ENCODE measurements around the gene GPSM3. TPM values are rescaled to one million over a fixed set of nuclear protein-coding genes. Genes with fewer than 3 reads are reported as not detected.

GPSM3 gene
- total RNA-seq, 1 donor from 2014 or later = 49.0 TPM

GRCh38 chr6:32154514-32155161 is 37.8 kb downstream of the GPSM3 start:
- peaks cover 10% of the 10 kb centered on the region for H3K27me3 Mint-ChIP-seq (ENCODE audit: unreplicated experiment)

DNA sequence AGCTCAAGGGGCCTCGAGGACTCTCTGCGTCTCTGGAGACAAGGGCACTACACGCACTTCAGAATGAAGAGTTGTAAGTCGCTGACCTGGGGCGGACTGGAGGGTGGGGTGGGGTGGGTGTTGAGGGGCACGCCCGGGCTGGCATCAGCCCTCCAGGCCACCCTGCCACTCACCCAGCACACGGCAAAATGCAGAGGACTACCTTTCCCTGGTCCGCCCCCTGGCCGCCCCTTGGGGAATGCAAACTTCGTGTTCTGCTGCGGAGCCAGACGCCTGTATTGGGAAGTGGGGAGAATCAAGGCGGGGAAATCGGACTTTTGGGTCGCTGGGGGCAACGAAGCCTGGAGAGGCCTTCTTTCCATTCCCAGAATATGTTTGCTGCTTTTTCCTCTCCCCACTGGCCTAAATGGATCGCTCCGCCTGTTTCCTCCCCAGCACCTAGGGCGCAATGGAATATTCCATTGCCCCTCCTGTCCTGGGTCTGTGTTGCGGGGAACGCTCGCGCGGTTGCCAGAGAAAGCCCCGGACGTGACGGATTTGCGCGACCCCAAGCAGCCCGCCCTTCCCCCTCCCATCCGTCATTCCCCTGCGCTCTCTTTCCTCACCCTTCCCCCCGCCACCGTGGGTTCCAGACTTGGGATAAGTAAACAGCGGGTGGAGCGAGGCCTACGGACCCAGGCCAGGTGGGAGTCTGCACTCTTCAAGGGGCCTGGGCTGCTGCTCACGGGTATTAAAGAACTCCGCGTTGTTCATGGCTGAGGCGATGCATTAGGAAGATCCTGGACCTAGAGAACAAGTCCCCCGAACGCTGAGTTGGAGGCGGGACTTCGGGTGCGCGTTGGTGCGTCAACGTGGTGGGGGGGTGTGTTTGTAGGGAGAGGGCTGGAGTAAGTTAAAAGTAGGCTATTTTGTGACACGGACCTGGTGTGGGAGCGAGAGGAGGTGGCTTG is 38.6 kb downstream of the GPSM3 start, which contains the start of gene PPT2:
PPT2 (plus strand) TSS at position 578 of the 950 bp plus-strand sequence. CDS start 454 bp downstream, outside the sequence.
- TF ChIP-seq, protein P1, sequence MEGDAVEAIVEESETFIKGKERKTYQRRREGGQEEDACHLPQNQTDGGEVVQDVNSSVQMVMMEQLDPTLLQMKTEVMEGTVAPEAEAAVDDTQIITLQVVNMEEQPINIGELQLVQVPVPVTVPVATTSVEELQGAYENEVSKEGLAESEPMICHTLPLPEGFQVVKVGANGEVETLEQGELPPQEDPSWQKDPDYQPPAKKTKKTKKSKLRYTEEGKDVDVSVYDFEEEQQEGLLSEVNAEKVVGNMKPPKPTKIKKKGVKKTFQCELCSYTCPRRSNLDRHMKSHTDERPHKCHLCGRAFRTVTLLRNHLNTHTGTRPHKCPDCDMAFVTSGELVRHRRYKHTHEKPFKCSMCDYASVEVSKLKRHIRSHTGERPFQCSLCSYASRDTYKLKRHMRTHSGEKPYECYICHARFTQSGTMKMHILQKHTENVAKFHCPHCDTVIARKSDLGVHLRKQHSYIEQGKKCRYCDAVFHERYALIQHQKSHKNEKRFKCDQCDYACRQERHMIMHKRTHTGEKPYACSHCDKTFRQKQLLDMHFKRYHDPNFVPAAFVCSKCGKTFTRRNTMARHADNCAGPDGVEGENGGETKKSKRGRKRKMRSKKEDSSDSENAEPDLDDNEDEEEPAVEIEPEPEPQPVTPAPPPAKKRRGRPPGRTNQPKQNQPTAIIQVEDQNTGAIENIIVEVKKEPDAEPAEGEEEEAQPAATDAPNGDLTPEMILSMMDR (IDR thresholded peaks at IDR 0.05; ENCODE audit: unreplicated experiment) = no peak
- H3K9me3 Mint-ChIP-seq (ENCODE audit: unreplicated experiment) = no peaks in the 10 kb centered on the region
- H3K36me3 Mint-ChIP-seq (ENCODE audit: low read depth, unreplicated experiment) = peaks cover 17% of the 10 kb centered on the region
- peak within 1 kb of the TSS; percentile 99 for H3K4me3 Mint-ChIP-seq (ENCODE audit: unreplicated experiment)
- peaks cover 13% of the 10 kb centered on the region for H3K27me3 Mint-ChIP-seq (ENCODE audit: unreplicated experiment)
- peak; percentile 83 for DNase-seq (ENCODE audit: low spot score)
- peaks cover 38% of the 10 kb centered on the region for H3K4me1 Mint-ChIP-seq (ENCODE audit: unreplicated experiment)
- H3K27ac Mint-ChIP-seq (ENCODE audit: unreplicated experiment) = peak within 1 kb of the TSS; percentile 94

More at GRCh38 chr6:32154514-32155161, 37.8 kb downstream of the GPSM3 start:
- Mint-ChIP-seq H3K36me3 (ENCODE audit: low read depth, unreplicated experiment) (peaks cover 17% of the 10 kb centered on the region), H3K4me3 (ENCODE audit: unreplicated experiment) (peak overlapping the region; percentile 99), H3K4me1 (ENCODE audit: unreplicated experiment) (peaks cover 35% of the 10 kb centered on the region), H3K27ac (ENCODE audit: unreplicated experiment) (peak overlapping the region; percentile 94), H3K9me3 (ENCODE audit: unreplicated experiment) (no peaks in the 10 kb centered on the region)
- TF ChIP-seq, protein P1 (IDR thresholded peaks at IDR 0.05; ENCODE audit: unreplicated experiment) = no peak
- DNase-seq (ENCODE audit: low spot score) = no peak

DNA sequence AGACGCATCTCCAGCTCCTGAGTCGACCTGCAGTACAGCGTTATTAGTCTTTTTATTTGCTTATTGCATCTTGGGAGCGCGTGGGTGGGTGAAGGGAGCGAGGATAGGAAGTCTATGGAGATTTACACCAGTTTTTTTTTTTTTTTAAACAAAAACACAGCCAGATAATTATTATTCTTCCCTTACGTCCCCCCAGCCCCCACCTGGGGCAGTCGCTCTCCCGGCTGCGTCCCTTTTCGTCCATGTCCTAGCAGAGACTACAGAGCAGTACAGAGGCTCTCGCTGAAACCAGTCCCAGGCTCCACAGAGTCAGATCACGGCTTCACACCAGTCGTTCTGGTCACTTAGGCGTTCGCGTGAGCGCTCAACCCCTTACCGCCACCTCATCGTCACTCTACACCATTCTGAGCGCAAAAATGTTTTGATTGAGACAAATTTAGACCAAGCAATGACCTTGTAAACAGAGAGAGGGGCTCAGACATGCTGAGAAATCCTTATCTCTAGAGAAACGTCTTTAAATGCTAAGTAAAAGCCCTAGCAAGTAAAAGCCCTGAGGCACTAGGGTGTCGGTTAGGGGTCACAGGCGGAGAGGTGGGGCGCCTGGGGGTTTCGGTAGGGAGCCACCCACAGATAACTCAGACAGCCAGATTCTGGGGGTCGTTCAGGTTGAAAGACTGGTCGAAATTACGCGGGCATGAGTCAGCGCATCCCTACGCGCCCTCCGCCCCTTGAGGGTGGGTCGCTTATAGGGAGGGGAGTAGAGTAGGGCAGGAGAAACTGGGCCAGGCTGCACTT is 39.5 kb downstream of the GPSM3 start:
- Mint-ChIP-seq H3K27me3 (ENCODE audit: unreplicated experiment) (peaks cover 18% of the 10 kb centered on the region), H3K27ac (ENCODE audit: unreplicated experiment) (peak overlapping the region; percentile 76), H3K9me3 (ENCODE audit: unreplicated experiment) (no peaks in the 10 kb centered on the region), H3K4me3 (ENCODE audit: unreplicated experiment) (peak overlapping the region; percentile 99), H3K36me3 (ENCODE audit: low read depth, unreplicated experiment) (peaks cover 17% of the 10 kb centered on the region), H3K4me1 (ENCODE audit: unreplicated experiment) (peaks cover 43% of the 10 kb centered on the region)
- DNase-seq (ENCODE audit: low spot score) = no peak
- TF ChIP-seq, protein P1 (IDR thresholded peaks at IDR 0.05; ENCODE audit: unreplicated experiment) = no peak

DNA sequence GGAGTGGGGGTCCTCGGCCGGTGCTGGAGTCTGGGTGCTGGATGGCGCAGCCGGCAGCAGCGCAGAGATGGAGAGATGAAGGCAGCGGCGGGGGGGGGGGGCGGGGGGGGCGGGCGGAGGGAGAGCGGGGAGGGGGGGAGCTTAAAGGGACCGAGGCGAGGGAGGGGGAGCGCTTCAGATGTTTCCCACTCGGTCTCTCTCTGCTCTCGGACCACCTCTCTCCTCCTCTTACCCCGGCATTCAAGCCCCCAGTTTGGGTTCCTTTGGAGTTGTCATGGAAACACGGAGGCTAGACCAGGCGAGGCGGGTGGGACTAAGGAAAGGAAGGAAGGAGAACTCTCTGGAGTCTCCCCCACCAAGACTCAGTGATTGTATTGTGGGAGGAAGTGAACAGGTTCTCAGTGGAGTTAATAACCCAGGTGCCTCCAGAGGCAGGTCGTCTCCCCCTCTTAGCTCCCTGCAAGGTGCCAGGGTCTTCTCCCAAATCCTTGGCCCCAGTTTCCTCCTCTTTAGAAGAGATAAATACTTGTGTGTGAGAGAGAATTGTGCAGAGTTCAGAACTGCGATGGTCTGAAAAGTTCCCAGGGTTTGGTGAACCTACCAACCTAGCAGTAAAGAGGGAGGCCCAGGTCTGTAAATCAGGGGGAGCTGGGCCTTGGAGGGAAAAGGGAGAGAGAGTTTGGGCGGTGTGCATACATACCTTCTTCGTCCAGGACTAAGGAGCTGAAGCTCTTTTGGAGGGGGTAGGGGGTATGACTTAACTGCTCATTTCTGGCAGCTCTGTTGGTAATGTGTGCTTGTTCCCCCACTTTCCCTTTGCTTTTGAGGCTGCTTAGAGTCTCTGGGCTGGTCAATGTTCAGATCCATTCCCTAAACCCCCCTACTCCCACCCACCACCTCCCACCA is 40.3 kb downstream of the GPSM3 start, which contains the start of gene PRRT1:
PRRT1 (minus strand) TSS at position 77 of the 906 bp plus-strand sequence. CDS start 112 bp downstream, outside the sequence.
- no peaks in the 10 kb centered on the region for H3K9me3 Mint-ChIP-seq (ENCODE audit: unreplicated experiment)
- peaks cover 10% of the 10 kb centered on the region for H3K36me3 Mint-ChIP-seq (ENCODE audit: low read depth, unreplicated experiment)
- peak within 1 kb of the TSS; percentile 76 for H3K27ac Mint-ChIP-seq (ENCODE audit: unreplicated experiment)
- peaks cover 18% of the 10 kb centered on the region for H3K27me3 Mint-ChIP-seq (ENCODE audit: unreplicated experiment)
- DNase-seq (ENCODE audit: low spot score) = no peak
- peaks cover 45% of the 10 kb centered on the region for H3K4me1 Mint-ChIP-seq (ENCODE audit: unreplicated experiment)
- peak within 1 kb of the TSS; percentile 99 for H3K4me3 Mint-ChIP-seq (ENCODE audit: unreplicated experiment)
- TF ChIP-seq, protein P1 (IDR thresholded peaks at IDR 0.05; ENCODE audit: unreplicated experiment) = no peak

Data from endothelial cell (in vitro differentiated cells).